ENCODE data around the gene PON1.

The PON1 gene

GRCh38 chr7:95324431-95324830 lies at the start of gene PON1:
TSS of gene PON1 (minus strand) at chr7:95324532. CDS start at chr7:95324475, 57 bp downstream.
- no peak for DNase-seq

GRCh38 chr7:95373323-95373722 lies 49.0 kb upstream of the PON1 start:
- DNase-seq, result no peak

- DNase-seq, result no peak
Measured at GRCh38 chr7:95368235-95368634, 43.9 kb upstream of the PON1 start.

GRCh38 chr7:95367606-95368005 lies 43.3 kb upstream of the PON1 start:
- no peak for DNase-seq

GRCh38 chr7:95365151-95365550 lies 40.8 kb upstream of the PON1 start:
- no peak for DNase-seq

GRCh38 chr7:95357623-95358022 lies 33.3 kb upstream of the PON1 start:
- DNase-seq, result no peak

GRCh38 chr7:95342642-95343307 lies 18.4 kb upstream of the PON1 start:
- DNase-seq, result no peak

- no peak for DNase-seq
Measured at GRCh38 chr7:95342029-95342428, 17.7 kb upstream of the PON1 start.

GRCh38 chr7:95340491-95340890 lies 16.2 kb upstream of the PON1 start:
- DNase-seq, result no peak

- no peak for DNase-seq
Measured at GRCh38 chr7:95338832-95339231, 14.5 kb upstream of the PON1 start.

- DNase-seq, result no peak
Measured at GRCh38 chr7:95335093-95335492, 10.8 kb upstream of the PON1 start.

- DNase-seq, result no peak
Measured at GRCh38 chr7:95334447-95334846, 10.1 kb upstream of the PON1 start.

GRCh38 chr7:95330961-95331337 lies 6.6 kb upstream of the PON1 start:
- no peak for DNase-seq

- peak; percentile 53 for DNase-seq
Measured at GRCh38 chr7:95330204-95330960, 6.0 kb upstream of the PON1 start.

- no peak for DNase-seq
Measured at GRCh38 chr7:95327356-95327755, 3.0 kb upstream of the PON1 start.

GRCh38 chr7:95323410-95324129 lies 762 bp downstream of the PON1 start:
- no peak for DNase-seq

GRCh38 chr7:95322854-95323253 lies 1.5 kb downstream of the PON1 start:
- DNase-seq, result no peak

GRCh38 chr7:95322396-95322795 lies 1.9 kb downstream of the PON1 start:
- DNase-seq, result no peak

- no peak for DNase-seq
Measured at GRCh38 chr7:95321720-95322119, 2.6 kb downstream of the PON1 start.

GRCh38 chr7:95320651-95321050 lies 3.7 kb downstream of the PON1 start:
- no peak for DNase-seq

- no peak for DNase-seq
Measured at GRCh38 chr7:95319570-95319969, 4.8 kb downstream of the PON1 start.

GRCh38 chr7:95318501-95319100 lies 5.7 kb downstream of the PON1 start:
- no peak for DNase-seq

- DNase-seq, result no peak
Measured at GRCh38 chr7:95317966-95318365, 6.4 kb downstream of the PON1 start.

GRCh38 chr7:95317546-95317945 lies 6.8 kb downstream of the PON1 start:
- DNase-seq, result peak; percentile 35
